ENCODE results near the gene NUP98. TPM values are rescaled to one million over a fixed set of nuclear protein-coding genes. Genes with fewer than 3 reads are reported as not detected.
A peak's percentile ranks its signal among the peaks of the same experiment; 100 is the strongest.

The NUP98 gene
- total and polyA plus RNA-seq, 10 of the 15 experiments (the other 5 are each of a cell fraction or from before 2014, with no cell fraction given) = 21.7 to 108 (median 78.9) TPM

DNA sequence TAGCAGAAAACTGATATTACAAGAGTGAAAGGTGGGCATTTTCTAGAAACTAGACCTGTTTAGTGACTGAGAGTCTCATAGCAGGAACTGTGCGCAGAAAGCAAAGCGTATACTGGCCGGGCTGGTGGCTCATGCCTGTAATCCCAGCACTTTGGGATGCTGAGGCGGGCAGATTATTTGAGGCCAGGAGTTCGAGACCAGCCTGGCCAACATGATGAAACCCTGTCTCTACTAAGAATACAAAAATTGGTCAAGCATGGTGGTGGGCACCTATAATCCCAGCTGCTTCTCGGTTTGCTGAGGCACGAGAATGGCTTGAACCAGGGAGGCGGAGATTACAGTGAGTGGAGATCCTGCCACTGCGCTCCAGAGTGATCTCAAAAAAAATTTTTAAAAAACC, 1.8 kb upstream of the NUP98 start (continued):
- TF ChIP-seq, protein P1, sequence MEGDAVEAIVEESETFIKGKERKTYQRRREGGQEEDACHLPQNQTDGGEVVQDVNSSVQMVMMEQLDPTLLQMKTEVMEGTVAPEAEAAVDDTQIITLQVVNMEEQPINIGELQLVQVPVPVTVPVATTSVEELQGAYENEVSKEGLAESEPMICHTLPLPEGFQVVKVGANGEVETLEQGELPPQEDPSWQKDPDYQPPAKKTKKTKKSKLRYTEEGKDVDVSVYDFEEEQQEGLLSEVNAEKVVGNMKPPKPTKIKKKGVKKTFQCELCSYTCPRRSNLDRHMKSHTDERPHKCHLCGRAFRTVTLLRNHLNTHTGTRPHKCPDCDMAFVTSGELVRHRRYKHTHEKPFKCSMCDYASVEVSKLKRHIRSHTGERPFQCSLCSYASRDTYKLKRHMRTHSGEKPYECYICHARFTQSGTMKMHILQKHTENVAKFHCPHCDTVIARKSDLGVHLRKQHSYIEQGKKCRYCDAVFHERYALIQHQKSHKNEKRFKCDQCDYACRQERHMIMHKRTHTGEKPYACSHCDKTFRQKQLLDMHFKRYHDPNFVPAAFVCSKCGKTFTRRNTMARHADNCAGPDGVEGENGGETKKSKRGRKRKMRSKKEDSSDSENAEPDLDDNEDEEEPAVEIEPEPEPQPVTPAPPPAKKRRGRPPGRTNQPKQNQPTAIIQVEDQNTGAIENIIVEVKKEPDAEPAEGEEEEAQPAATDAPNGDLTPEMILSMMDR (IDR thresholded peaks at IDR 0.05 in 2 of 3, conservative IDR thresholded peaks at IDR 0.05 in 1 of 3; ENCODE audit: control insufficient read depth in 2 of 3, extremely low read depth in 1 of 3, insufficient read depth in 1 of 3, low read depth in 3 of 3, low read length in 3 of 3) = no peak

DNA sequence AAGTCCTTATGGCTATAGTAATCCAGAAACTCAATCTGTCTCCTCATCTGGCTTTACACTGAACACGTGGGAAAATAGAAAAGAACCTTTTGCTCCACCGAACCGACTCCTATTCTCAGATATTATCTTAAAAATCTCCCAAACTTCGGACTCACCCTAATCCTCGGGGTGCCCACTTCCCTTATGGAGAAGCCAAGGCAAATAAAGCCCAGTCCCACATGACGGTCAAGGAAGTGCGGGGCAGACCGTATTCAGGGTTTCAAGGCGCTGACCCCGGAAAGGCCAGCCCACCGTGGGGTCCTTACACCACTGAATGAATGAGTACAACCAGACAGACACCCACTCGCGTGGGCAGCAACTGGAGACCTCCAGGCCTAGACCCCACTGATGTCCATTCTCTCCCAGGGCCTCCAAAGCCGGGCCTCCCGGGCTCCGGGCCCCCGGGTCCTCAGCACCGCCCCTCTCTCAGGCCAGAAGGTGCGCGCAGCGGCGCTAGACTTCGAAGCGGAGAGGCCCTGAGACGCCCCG, 489 bp downstream of the NUP98 start:
- ChIA-PET POLR2A (interaction anchor here (1.4 to 4.7 kb wide), 3 partner anchors 12 to 43 kb away, joined by 3 to 27 read pairs (median 22); partner anchors contain the start of gene RHOG), CTCF (interaction anchor here (1.2 to 3.3 kb wide), 4 partner anchors 12 to 45 kb away, joined by 3 to 19 read pairs (median 10); partner anchors contain the start of gene PGAP2), SMC1A (ENCODE audit: uncharacterized antibody, unreplicated experiment) (interaction anchor here (0.9 to 4.0 kb wide), 7 partner anchors 9 to 276 kb away, joined by 3 to 26 read pairs (median 3); partner anchors contain the start of genes PGAP2 and RHOG), RAD21 (ENCODE audit: unreplicated experiment) (interaction anchor here (1.1 to 3.6 kb wide), 7 partner anchors 11 to 420 kb away, joined by 3 to 22 read pairs (median 4); partner anchors contain the start of genes PGAP2 and RHOG)
- Histone ChIP-seq H3K27ac (ENCODE audit: control insufficient read depth, insufficient read depth) (peak overlapping the region; percentile 97), H3K36me3 (ENCODE audit: control insufficient read depth in 2 of 2, insufficient read depth in 2 of 2, low read length in 1 of 2) (peaks cover 0 to 8% of the 10 kb centered on the region in 2 experiments; a peak in 3 of 4 replicates), H3K27me3 (replicated peaks in 1 of 2; ENCODE audit: control insufficient read depth in 2 of 2, insufficient read depth in 2 of 2, low read length in 1 of 2) (no peaks in the 10 kb centered on the region), H2AFZ (ENCODE audit: control insufficient read depth, low read depth, low read length) (peak overlapping the region; percentile 79), H3K9me3 (replicated peaks; ENCODE audit: control insufficient read depth, insufficient read depth, low read length) (no peaks in the 10 kb centered on the region; the same call in 2 of the 3 replicates), H3K4me3 (peak overlapping the region; percentile 91), H3K79me2 (ENCODE audit: control insufficient read depth, insufficient read depth, low read length) (peaks cover 53% of the 10 kb centered on the region), H3K4me1 (ENCODE audit: control insufficient read depth, insufficient read depth, low read length) (peaks cover 7% of the 10 kb centered on the region; the same call in 1 of the 2 replicates), H3K9ac (ENCODE audit: control insufficient read depth, insufficient read depth, low read length) (peak overlapping the region; percentile 94), H4K20me1 (ENCODE audit: control insufficient read depth, insufficient read depth) (no peaks in the 10 kb centered on the region), H3K4me2 (ENCODE audit: control insufficient read depth, insufficient read depth) (peak overlapping the region; percentile 89)
- intact Hi-C loops (cut with micrococcal nuclease; ENCODE audit: unreplicated experiment) (loop anchor here (1.0 to 2.0 kb wide), 2 partner anchors 44 to 297 kb away; partner anchors contain the start of genes RHOG and RRM1), in situ Hi-C loops (cut with MboI) (no loop called here)
- TF ChIP-seq SUPT20H (IDR thresholded peaks at IDR 0.05; ENCODE audit: borderline replicate concordance, control insufficient read depth, low read depth, low read length) (no peak), EZH2 (IDR thresholded peaks at IDR 0.05; ENCODE audit: borderline replicate concordance, control insufficient read depth, low read depth, low read length) (no peak), CREM (IDR thresholded peaks at IDR 0.05; ENCODE audit: low read depth) (no peak), ZNF217 (IDR thresholded peaks at IDR 0.05) (no peak), EGR1 (IDR thresholded peaks at IDR 0.05; ENCODE audit: borderline replicate concordance in 1 of 2, low read depth in 2 of 2, low read length in 2 of 2) (no peak), ZNF622 (IDR thresholded peaks at IDR 0.05) (no peak), YY1 (IDR thresholded peaks at IDR 0.05; ENCODE audit: low read depth, low read length) (no peak), DPF2 (IDR thresholded peaks at IDR 0.05) (no peak)
- TF ChIP-seq, protein P2, sequence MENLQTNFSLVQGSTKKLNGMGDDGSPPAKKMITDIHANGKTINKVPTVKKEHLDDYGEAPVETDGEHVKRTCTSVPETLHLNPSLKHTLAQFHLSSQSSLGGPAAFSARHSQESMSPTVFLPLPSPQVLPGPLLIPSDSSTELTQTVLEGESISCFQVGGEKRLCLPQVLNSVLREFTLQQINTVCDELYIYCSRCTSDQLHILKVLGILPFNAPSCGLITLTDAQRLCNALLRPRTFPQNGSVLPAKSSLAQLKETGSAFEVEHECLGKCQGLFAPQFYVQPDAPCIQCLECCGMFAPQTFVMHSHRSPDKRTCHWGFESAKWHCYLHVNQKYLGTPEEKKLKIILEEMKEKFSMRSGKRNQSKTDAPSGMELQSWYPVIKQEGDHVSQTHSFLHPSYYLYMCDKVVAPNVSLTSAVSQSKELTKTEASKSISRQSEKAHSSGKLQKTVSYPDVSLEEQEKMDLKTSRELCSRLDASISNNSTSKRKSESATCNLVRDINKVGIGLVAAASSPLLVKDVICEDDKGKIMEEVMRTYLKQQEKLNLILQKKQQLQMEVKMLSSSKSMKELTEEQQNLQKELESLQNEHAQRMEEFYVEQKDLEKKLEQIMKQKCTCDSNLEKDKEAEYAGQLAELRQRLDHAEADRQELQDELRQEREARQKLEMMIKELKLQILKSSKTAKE (IDR thresholded peaks at IDR 0.05; ENCODE audit: low read depth, poor library complexity, severe bottlenecking) = no peak
- TF ChIP-seq, protein P3, sequence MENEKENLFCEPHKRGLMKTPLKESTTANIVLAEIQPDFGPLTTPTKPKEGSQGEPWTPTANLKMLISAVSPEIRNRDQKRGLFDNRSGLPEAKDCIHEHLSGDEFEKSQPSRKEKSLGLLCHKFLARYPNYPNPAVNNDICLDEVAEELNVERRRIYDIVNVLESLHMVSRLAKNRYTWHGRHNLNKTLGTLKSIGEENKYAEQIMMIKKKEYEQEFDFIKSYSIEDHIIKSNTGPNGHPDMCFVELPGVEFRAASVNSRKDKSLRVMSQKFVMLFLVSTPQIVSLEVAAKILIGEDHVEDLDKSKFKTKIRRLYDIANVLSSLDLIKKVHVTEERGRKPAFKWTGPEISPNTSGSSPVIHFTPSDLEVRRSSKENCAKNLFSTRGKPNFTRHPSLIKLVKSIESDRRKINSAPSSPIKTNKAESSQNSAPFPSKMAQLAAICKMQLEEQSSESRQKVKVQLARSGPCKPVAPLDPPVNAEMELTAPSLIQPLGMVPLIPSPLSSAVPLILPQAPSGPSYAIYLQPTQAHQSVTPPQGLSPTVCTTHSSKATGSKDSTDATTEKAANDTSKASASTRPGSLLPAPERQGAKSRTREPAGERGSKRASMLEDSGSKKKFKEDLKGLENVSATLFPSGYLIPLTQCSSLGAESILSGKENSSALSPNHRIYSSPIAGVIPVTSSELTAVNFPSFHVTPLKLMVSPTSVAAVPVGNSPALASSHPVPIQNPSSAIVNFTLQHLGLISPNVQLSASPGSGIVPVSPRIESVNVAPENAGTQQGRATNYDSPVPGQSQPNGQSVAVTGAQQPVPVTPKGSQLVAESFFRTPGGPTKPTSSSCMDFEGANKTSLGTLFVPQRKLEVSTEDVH (IDR thresholded peaks at IDR 0.05; ENCODE audit: low read depth, partially characterized antibody) = no peak
- no peak for FAIRE-seq
- peak; percentile 73 for ATAC-seq
- BruUV-seq (replicated peaks) = no TSS peak
- WGBS (ENCODE audit: insufficient coverage, insufficient replicate concordance, low lambda C conversion rate, missing lambda C conversion rate) = under 1% methylated on average over 24 of the region's 26 CpGs
- DNase-seq (ENCODE audit: low read depth, low spot score) = no peak

Data from GM12878 (cell line).